HG03045 (cell line): ENCODE results near the gene HAAO.

Experiments
- ATAC-seq: cut with Tn5 transposase; IDR thresholded peaks from one replicate; pipeline ENCODE4 v1.9.1; 2021; ENCODE audit warnings: mild to moderate bottlenecking, moderate library complexity; ENCODE audit not compliant: unreplicated experiment

The HAAO gene

DNA sequence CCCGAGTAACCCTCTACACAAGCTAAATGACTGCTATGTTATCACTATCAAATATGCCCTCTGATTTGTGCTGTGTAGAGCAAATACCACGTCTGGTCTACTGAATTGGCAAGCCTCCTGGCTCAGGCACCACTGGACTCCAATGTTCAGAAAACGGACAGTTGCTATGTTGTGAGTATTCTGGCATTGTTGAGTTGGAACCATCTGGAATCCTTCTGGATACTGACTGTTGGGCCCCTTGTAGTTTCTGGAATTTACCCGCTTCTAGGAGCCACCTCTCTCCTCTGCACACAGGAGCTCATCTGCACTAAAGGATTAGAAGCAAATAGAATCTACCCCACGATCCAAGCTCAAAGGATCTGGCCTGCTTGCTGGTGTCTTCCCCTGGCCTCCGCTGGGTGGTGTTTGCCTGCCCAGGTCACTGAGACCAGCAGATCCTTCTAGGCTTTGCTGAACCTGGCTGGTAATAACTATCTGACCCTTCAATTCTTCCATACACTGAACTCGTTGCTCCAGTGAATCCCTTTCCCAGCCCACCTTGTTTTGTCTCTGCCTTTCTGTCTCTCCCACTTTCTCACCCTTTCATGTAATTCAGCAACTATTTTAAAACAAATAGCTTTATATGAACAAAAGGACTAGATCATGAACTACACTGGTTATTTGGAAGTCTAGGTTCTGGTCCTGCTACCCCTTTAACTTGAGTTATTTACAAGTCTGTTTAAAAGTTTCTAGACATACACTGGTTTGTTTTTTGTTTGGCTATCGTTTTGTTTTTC, 2.1 kb upstream of the HAAO start:
- ATAC-seq: no peak

- no peak for ATAC-seq
Measured at GRCh38 chr2:42793334-42794270, 1.2 kb upstream of the HAAO start.

GRCh38 chr2:42792087-42792582, 248 bp downstream of the HAAO start:
- ATAC-seq: peak; percentile 27

DNA sequence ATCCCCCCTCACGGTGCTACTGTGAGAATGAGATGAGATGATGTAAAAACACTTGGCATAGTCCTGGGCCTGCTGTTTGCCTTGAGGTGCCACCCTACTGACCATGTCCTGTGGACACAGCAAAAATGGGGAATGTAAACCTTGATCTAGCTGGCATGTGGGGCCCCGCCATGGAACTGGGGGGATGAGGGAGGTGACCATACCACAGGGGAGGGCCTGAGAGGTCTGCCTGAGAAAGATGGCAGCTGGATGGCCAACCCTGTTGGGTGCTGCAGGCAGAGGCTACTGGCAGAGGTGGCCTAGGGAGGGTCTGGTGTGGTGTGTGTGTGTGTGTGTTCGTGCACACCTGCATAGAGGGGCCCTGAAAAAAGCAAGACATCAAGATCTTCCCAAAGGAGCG, 777 bp downstream of the HAAO start:
- ATAC-seq: no peak

- ATAC-seq: no peak
Measured at GRCh38 chr2:42789751-42790150, 2.6 kb downstream of the HAAO start.

- ATAC-seq: no peak
Measured at GRCh38 chr2:42788882-42789281, 3.5 kb downstream of the HAAO start.

DNA sequence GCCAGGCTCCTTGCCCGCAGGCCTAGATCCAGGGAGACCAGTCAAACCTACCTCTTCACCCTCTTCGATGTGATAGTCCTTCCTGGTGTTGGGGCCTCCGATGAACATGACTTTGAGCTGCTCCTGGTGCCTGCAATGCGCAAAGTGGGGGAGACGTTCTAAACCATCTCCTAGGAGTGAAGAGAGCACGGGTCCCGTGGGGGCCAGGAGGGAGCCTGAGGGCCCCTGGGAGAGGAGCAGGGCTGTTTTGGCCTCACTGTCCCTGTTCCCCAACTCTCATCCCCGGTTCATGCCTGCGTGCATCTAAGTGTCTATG, 3.9 kb downstream of the HAAO start:
- ATAC-seq: no peak

DNA sequence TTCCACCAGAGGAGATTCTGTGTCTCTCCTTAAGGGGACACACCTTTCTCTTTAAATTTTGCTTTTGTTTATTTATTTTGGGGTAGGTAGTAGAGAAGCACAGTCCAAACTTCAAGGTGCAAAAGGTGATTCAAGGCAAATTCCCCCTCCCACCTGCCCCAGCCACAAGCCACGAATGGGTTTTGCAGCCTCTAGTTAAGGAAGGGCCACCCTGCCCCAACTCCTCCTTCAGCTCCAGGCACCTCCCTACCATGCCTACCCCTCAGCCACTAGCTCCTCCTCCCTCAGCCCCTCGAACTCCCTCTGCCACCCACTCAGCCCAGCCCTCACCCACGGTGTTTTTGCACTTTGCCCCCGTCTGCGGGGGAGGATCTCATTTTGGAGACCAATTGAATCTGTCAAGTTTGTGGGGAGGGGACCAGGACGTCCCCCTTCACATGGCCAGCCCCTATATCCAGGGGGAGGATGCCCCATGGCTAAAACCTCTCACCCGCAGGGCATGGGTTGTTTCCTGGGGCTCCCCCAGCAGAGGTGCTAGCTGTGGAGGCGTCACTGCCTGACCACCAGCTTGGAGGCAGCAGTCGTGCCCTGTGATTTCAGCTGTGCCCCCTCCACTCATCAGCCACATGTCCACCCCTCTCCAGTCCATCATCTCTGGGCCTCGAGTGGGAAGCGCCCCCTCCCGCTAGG, 4.5 kb downstream of the HAAO start:
- ATAC-seq: no peak

DNA sequence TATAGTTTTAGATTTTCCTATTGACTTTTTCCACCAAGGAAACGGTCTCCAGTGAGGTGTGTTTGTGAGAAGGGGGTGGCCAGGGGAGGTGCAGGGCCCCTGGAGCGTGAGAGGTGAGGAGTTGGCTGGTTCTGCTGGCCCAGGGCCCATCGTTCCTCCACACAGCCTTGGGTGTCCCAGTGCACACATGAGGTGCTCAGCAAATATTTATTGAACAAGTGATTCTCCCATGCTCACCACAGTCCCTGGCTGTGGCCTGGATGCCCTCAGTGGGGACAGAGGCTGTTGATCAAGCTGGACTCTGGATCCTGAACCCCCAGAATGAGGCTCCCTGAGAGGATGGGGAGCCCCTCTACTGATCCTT, 5.0 kb downstream of the HAAO start:
- ATAC-seq: no peak

DNA sequence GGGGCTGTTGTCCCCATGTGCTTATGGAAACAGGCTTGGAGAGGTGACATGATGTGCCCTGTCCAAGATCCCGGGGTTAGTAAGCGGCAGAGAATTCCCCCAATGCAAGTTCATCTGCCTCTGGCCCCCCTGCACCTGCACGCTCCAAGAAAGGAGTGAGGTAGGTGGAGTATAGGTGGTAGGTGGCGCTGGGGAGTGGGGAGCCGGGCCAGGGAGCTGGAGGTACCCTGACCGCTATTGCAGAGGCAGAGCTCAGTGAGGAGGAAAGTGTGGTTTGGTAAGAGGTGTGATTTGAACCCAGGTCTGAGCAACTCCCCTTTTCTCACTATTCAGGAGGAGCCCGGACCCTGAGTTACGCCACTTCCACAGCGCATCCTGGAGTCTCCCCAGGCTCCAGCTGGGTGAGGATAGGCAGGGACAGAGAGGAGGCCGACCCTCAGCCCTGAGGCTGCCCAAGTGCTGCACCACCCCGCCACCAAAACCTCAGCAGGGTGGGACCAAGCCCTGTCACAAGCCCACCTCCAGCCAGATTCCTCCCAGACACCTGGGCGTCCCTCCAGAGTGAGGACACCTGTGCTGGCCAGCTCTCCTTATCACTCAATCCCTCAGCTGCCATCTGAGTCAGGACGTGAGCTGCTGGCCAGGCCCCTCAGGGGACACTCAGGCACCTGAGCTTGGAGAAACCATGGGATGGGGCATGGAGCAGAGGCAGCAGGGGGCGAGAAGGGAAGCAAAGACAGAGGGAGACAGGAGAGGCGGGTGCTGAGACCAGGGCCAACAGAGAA, 5.6 kb downstream of the HAAO start:
- ATAC-seq: no peak

DNA sequence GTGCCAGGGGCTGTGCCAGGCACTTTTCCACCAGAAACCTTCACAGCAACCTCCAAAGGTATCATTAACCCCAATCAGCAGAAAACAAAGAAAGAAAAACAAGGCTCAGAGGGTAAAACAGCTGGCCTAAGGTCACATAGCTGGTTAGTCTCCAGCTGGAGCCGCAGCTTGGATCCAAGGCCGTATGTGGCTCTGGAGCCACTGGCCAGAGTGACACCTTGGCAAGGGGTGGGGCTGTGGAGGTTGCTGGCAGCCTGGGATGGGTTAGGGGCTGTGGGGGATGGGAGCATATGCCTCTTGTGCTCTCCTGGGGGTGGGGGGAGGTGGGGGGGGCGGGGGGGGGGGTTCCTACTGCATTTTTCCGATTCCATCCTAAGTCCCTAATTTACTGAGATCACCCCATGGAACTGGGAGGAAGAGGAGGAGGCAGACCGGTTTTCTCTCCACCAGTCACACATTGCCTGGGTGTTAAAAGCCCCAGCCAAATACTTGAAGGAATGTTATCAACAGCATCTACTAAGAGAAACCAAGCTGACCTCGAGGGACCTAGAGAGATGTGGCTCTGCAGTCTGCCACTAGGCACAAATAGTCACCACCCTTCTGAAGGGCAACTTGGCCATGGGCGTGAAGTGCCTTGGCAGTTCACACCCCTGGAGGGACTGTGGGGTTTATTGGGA, 8.0 kb downstream of the HAAO start:
- ATAC-seq: no peak

DNA sequence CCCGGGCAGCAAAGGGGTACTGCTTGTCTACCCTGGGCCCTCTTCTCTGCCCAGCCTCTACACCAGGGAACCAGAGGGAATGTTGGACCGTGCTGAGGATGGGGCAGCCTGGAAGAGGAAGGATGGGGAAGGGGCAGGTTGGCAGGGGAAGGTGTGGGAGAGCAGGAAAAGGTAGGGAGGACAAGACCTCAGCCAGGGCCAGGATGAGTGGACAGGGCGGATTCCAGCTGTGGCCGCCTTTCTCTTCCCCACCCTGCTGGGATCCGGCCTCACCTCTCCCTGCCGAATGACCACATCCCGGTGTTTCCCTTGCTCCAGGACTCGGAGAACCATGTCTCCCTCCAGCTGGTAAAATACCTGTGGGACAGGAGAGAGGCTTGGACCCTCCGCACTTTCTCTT, 8.9 kb downstream of the HAAO start:
- no peak for ATAC-seq

GRCh38 chr2:42781181-42781580, 11.2 kb downstream of the HAAO start:
- ATAC-seq: no peak

- ATAC-seq: no peak
Measured at GRCh38 chr2:42777883-42778805, 14.2 kb downstream of the HAAO start.

GRCh38 chr2:42775810-42776209, 16.6 kb downstream of the HAAO start:
- ATAC-seq: no peak

DNA sequence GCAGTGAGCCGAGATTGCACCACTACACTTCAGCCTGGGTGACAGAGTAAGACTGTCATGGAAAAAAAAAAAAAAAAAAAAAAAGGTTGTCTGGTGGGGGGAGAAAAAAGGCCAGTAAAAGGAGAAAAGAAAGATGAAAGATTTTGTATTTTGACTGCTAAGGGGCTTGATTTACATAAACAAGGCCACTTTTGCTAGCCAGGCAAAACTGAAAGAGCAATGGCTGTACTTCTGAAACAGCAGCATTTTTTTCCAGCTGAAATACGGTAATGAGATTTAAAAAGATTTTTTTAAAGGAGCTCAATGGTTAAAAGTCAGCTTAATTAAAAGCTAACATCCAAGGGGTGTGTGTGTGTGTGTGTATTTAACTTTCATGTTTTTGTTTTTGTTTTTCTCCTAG, 17.2 kb downstream of the HAAO start:
- ATAC-seq: no peak

- ATAC-seq: no peak
Measured at GRCh38 chr2:42771546-42772153, 20.7 kb downstream of the HAAO start.

GRCh38 chr2:42770288-42771131, 21.9 kb downstream of the HAAO start:
- ATAC-seq: no peak
